ENCODE measurements around the gene MEG3.
"Not testable (repeated sequence)": the region's sequence is repeated elsewhere in the genome, so short reads cannot be mapped to it uniquely, and the experiment has no call there.

Gene MEG3

GRCh38 chr14:100788517-100788916, 37.4 kb upstream of the MEG3 start:
- DNase-seq (ENCODE audit: extremely low read depth in 1 of 2, low read depth in 1 of 2) = no peak

- DNase-seq (ENCODE audit: extremely low read depth in 1 of 2, low read depth in 1 of 2) = no peak
These were observed 37.0 kb upstream of the MEG3 start for GRCh38 chr14:100788942-100789341.

GRCh38 chr14:100789460-100790417, 36.2 kb upstream of the MEG3 start:
- no peak for DNase-seq (ENCODE audit: extremely low read depth in 1 of 2, low read depth in 1 of 2)

- no peak for DNase-seq (ENCODE audit: extremely low read depth in 1 of 2, low read depth in 1 of 2)
These were observed 35.2 kb upstream of the MEG3 start for GRCh38 chr14:100790502-100791347.

DNA sequence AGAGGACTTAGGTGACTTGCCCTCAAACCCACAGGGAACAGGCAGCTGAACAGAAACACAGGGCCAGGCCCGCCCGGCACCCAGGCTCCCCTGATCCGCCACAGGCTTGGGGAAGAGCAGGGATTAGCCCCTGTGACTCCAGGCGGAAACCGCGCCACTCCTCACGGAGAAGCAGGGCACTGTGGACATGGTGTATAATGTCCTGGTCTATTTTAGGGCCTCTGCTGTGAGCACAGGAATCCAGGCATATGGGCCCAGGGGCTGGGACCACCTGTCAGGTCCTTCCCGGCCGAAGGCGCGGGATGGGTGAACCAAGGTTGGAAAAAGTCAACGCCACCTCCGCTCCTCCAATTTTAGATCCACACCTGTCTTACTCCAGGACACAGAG, 34.6 kb upstream of the MEG3 start:
- no peak for DNase-seq (ENCODE audit: extremely low read depth in 1 of 2, low read depth in 1 of 2)

- DNase-seq (ENCODE audit: extremely low read depth in 1 of 2, low read depth in 1 of 2) = no peak
These were observed 33.9 kb upstream of the MEG3 start for GRCh38 chr14:100791995-100792394.

- DNase-seq (ENCODE audit: extremely low read depth in 1 of 2, low read depth in 1 of 2) = no peak
These were observed 29.0 kb upstream of the MEG3 start for GRCh38 chr14:100796946-100797345.

DNA sequence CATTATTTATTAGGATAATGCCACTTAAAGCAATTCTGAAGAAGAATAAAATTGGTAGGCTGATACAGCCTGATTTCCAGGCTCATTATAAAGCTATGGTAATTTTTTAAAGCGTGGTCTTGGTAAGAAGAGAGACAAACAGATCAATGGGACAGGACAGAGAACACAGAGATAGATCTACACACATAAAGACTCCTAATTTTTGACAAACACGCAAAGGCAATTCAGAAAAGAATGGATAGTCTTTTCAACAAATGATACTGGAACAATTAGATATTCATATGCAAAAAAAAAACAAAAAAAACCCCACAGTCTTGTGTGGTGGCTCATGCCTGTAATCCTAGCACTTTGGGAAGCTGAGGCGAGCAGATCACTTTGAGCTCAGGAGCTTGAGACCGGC, 25.9 kb upstream of the MEG3 start:
- DNase-seq (ENCODE audit: extremely low read depth in 1 of 2, low read depth in 1 of 2) = no peak

DNA sequence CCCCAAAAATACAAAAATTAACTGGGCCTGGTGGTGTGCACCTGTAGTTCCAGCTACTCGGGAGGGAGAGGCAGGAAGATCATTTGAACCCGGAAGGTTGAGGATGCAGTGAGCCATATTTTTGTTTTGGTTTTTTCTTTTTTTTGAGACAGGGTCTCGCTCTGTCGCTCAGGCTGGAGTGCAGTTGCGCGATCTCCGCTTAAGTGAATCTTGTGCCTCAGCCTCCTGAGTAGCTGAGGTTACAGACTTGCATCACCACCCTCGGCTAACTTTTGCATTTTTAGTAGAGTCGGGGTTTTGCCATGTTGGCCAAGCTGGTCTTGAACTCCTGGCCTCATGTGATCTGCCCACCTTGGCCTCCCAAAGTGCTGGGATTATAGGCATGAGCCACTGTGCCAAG, 24.5 kb upstream of the MEG3 start:
- not testable (repeated sequence) for DNase-seq (ENCODE audit: extremely low read depth in 1 of 2, low read depth in 1 of 2)

DNA sequence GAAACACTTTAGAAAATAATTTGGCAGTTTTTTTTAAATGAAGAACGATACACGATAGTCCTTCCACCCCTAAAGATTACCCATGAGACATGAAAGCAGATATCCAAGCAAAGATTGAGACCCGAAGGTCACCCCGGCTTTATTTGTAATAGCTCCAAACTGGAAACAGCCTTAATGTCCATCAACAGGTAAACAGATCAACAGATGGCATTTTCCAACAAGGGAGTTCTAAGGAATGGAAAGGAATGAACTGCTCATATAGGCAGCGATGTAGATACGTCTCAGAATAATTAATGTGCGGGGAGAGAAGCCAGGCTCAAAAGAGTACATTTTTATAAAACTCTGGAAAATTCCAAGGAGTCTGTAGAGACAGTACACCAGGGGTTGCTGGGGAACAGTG, 23.7 kb upstream of the MEG3 start:
- no peak for DNase-seq (ENCODE audit: extremely low read depth in 1 of 2, low read depth in 1 of 2)

DNA sequence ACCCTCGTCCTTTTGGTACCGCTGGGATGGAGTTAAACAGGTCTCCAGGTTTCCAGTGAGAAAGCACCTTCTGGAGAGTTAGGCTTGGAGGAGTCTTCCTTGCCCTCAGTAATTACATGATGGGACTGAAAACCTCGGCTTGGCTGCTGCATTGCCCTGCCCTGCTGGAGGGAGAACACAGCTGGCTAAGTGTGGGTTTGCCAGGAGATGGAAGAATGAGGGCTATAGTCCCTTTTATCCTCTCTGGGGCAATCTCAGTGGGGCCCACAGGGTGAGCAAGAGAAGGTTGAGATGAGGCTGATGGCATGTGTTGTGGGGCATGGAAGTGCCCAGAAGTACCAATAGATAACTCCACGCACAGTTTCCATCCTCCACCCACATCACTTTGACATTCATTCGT, 23.2 kb upstream of the MEG3 start:
- DNase-seq (ENCODE audit: extremely low read depth in 1 of 2, low read depth in 1 of 2) = no peak

DNA sequence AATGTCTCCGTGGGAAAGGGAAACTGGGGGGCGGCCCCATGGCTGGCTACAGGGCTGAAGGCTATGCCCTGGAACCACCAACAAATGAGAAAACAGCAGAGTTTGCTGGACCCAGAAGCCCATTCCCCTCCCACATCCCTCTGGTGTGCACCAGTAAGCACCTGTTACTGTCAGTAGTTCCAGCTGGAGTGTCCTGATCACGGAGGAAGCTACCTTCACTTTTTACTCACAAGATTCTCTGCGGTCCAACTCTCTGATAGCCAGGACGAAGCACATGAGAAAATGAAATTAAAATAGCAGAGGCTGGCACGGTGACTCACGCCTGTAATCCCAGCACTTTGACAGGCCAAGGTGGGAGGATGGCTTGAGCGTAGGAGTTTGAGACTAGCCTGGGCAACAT, 22.7 kb upstream of the MEG3 start:
- DNase-seq (ENCODE audit: extremely low read depth in 1 of 2, low read depth in 1 of 2) = no peak

DNA sequence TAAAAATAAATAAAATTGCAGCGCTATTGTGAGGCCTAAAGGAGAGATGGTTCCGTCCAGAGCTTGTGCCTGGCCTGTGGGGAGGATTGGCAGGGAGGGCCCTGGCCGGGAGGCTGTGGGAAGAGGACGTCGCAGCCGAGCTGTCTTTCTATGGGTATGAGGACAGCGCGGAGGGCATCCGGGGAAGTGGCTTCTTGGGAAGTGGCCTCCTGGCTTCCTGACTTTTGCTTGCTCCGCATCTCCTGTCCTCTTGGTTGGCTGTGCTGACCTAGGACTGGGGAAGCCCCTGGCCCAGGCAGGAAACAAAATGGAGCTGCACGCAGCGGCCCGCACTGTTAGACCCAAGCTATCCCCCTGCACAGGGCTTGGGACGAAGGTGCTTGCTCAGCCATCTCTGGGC, 22.2 kb upstream of the MEG3 start:
- DNase-seq (ENCODE audit: extremely low read depth in 1 of 2, low read depth in 1 of 2) = no peak

GRCh38 chr14:100804138-100804537, 21.8 kb upstream of the MEG3 start:
- no peak for DNase-seq (ENCODE audit: extremely low read depth in 1 of 2, low read depth in 1 of 2)

GRCh38 chr14:100804558-100805309, 21.2 kb upstream of the MEG3 start:
- no peak for DNase-seq (ENCODE audit: extremely low read depth in 1 of 2, low read depth in 1 of 2)

DNA sequence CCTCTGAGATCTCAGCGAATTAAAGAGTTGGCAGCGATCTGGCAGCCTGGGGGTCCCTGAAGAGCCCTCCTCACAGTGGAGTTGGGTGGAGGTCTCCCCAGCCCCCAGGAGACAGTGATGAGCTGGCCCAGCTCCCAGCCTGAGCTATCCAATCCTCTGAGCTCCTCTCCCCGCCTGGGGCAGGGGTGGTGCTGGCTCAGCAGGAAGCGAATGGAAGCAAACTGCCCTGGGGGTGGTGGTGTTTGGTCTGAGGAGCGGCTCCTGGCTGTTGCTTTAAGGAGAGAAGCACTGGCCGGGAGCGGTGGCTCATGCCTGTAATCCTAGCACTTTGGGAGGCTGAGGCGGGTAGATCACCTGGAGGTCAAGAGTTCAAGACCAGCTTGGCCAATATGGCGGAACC, 19.5 kb upstream of the MEG3 start:
- no peak for DNase-seq (ENCODE audit: extremely low read depth in 1 of 2, low read depth in 1 of 2)

- DNase-seq (ENCODE audit: extremely low read depth in 1 of 2, low read depth in 1 of 2) = no peak
These were observed 18.4 kb upstream of the MEG3 start for GRCh38 chr14:100807496-100807895.

DNA sequence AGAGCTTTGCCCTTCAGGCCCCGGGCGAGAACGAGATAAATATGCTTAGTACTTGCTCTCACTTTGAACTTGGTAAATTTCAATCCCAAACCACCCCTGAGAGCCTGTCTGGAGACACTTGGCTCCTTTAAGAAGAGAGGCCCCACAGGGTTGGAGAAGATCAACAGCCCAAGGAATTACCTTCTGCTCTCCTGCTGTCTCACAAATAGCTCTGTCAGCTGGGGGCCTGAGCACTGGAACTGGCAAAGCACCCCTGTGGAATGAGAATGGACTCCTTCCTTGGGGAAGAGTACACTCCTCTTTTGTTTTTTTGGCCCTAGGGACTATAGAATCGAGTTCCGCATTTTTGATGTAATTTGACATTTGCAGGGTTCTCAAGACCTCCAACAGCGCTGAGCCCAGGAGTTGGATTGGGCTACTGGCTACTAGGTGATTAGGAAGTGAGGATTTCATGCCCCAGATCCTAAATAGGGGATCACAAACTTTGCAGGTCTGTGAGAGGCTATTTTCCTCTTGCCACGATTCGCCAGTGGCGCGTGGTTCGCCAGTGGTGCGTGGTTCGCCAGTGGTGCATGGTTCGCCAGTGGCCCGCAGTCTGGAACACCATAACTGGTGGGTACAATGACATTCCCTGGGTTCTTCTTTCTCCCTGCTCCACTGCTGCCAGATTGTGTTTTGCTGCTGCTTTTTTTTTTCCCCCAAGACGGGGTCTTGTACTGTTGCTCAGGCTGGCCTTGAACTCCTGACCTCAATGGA, 17.8 kb upstream of the MEG3 start:
- DNase-seq (ENCODE audit: extremely low read depth in 1 of 2, low read depth in 1 of 2) = no peak

DNA sequence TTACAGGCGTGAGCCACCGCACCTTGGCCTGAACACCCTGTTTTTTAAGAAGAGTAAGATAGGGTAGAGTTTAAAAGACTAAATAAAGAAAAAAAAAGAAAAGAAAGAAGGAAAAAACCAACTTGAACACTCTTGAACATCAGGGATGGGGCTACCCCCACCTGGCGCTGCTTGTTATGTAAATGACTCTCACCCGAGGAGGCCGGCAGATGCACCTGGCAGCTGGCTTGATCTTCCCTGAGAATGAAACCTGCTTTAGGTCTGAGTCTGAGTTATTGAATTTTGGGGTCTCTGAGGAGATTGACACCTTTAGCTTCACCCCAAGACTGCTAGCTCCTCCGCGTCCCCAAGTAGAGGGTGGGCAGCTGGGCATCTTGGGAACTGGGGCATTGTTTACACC, 15.5 kb upstream of the MEG3 start:
- DNase-seq (ENCODE audit: extremely low read depth in 1 of 2, low read depth in 1 of 2) = no peak

DNA sequence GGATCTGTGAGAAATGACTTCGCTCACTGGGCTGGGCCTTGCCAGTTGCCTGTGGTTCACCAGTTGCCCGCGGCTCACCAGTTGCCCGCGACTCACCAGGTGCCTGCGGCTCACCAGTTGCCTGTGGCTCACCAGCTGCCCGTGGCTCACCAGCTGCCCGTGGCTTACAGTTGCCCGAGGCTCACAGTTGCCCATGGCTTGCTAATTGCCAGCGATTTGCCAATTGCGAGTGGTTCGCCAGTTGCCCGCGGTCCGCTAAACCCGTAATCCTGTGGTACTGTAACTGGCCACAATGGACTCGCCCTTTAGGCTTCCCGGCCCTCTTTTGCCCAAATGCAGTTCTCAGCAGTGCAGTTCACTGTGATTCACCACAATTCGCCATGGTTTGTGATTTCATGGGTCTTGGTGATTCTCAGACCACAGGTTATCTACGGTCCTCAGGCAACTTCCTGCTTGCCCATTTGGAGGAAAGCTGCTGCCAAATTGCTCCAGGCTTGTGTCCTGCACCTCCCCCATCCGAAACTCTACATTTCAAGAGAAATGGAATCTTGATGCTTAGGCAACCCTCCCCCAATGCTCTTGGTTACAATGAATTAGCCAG, 15.0 kb upstream of the MEG3 start:
- DNase-seq (ENCODE audit: extremely low read depth in 1 of 2, low read depth in 1 of 2) = no peak
